Measurements from ENCODE around the gene AOAH. TPM values are rescaled to one million over a fixed set of nuclear protein-coding genes. Genes with fewer than 3 reads are reported as not detected.

The AOAH gene
- total RNA-seq, 1 experiment from 2014 or later, result 0.39 TPM

DNA sequence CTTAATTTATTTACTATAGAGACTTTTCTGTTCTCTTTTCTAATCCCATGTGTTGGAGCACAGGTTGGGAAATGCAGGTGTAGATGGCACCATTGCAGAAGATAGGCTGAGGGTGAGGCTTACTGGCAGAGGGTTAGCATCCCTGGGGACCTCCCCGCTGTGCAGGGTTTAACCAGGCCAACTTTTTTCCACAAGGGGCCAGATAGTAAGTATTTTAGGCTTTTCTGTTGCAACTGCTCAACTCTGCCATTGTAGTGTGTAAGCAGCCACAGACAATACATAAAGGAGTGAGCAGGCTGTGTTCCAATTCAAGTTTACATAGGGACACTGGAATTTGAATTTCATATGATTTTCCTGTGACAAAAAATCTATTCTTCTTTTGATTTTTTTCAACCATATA lies 34.6 kb upstream of the AOAH start:
- H2BK12ac ChIP-seq (ENCODE audit: insufficient read length, low read depth, low read length), result no peak overlapping the region
- Mint-ChIP-seq H3K27ac (no peak overlapping the region), H3K4me1 (peaks cover 34 to 35% of the 10 kb centered on the region in 2 experiments), H3K36me3 (ENCODE audit: insufficient read depth in 1 of 3, low read depth in 3 of 3) (peaks cover under 1 to 2% (median under 1%) of the 10 kb centered on the region in 3 experiments; a peak in 3 of 7 replicates), H3K4me3 (no peak overlapping the region), H3K27me3 (ENCODE audit: low read depth) (no peaks in the 10 kb centered on the region), H3K9me3 (no peaks in the 10 kb centered on the region)
- H3K27ac ChIP-seq (ENCODE audit: insufficient read length, low read depth, low read length), result no peak overlapping the region
- DNase-seq, result no peak
- H3K4me2 ChIP-seq (ENCODE audit: insufficient read depth, insufficient read length, low read length), result no peak overlapping the region
- H3K27me3 ChIP-seq (ENCODE audit: insufficient read depth, low read length), result no peaks in the 10 kb centered on the region
- H4K91ac ChIP-seq (ENCODE audit: insufficient read length, low read depth, low read length), result no peak overlapping the region
- H3K14ac ChIP-seq (ENCODE audit: insufficient read depth, low read length), result no peak overlapping the region
- no peaks in the 10 kb centered on the region for H3K23me2 ChIP-seq (ENCODE audit: insufficient read length, low read depth, low read length, poor library complexity, severe bottlenecking)
- H2AK5ac ChIP-seq (ENCODE audit: insufficient read length, low read length), result no peak overlapping the region
- H2BK5ac ChIP-seq (ENCODE audit: insufficient read length, low read length), result no peak overlapping the region
- TF ChIP-seq, protein P1, sequence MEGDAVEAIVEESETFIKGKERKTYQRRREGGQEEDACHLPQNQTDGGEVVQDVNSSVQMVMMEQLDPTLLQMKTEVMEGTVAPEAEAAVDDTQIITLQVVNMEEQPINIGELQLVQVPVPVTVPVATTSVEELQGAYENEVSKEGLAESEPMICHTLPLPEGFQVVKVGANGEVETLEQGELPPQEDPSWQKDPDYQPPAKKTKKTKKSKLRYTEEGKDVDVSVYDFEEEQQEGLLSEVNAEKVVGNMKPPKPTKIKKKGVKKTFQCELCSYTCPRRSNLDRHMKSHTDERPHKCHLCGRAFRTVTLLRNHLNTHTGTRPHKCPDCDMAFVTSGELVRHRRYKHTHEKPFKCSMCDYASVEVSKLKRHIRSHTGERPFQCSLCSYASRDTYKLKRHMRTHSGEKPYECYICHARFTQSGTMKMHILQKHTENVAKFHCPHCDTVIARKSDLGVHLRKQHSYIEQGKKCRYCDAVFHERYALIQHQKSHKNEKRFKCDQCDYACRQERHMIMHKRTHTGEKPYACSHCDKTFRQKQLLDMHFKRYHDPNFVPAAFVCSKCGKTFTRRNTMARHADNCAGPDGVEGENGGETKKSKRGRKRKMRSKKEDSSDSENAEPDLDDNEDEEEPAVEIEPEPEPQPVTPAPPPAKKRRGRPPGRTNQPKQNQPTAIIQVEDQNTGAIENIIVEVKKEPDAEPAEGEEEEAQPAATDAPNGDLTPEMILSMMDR (conservative IDR thresholded peaks at IDR 0.05), result no peak
- no peaks in the 10 kb centered on the region for H3K79me2 ChIP-seq (ENCODE audit: insufficient read depth, low read length)
- H2AFZ ChIP-seq (ENCODE audit: low read length), result no peak overlapping the region
- H3K9ac ChIP-seq (ENCODE audit: extremely low read depth, insufficient read length, low read length), result no peak overlapping the region
- no peaks in the 10 kb centered on the region for H3K79me1 ChIP-seq (ENCODE audit: insufficient read depth, low read depth, low read length, poor library complexity, severe bottlenecking)
- no peak overlapping the region for H4K8ac ChIP-seq (replicated peaks; ENCODE audit: insufficient read length, low read depth, low read length)
- H3T11ph ChIP-seq (ENCODE audit: low read length), result no peak overlapping the region
- H4K5ac ChIP-seq (ENCODE audit: insufficient read length, low read depth, low read length), result no peak overlapping the region
- no CpG with 5 or more reads among the region's 1 CpG for WGBS (ENCODE audit: extremely low coverage, insufficient read length, low lambda C conversion rate)
- H3K18ac ChIP-seq (ENCODE audit: insufficient read length, low read depth, low read length), result no peak overlapping the region
- H3K9me3 ChIP-seq (ENCODE audit: control insufficient read depth, low read depth, low read length), result no peaks in the 10 kb centered on the region
- no peak overlapping the region for H2BK120ac ChIP-seq (ENCODE audit: low read depth, low read length, poor library complexity, severe bottlenecking)
- no peak overlapping the region for H2BK15ac ChIP-seq (ENCODE audit: low read depth, low read length)
- H3K23ac ChIP-seq (ENCODE audit: insufficient read length, low read depth, low read length), result no peak overlapping the region
- no peak overlapping the region for H2BK20ac ChIP-seq (ENCODE audit: low read depth, low read length, poor library complexity, severe bottlenecking)
- H3K56ac ChIP-seq (ENCODE audit: insufficient read length, low read depth, low read length), result no peak overlapping the region
- H3K4ac ChIP-seq (ENCODE audit: low read depth, low read length), result no peak overlapping the region
- peaks cover 6% of the 10 kb centered on the region; the same call in 1 of the 2 replicates for H3K4me1 ChIP-seq (ENCODE audit: insufficient read depth, low read length)
- no peaks in the 10 kb centered on the region for H4K20me1 ChIP-seq (ENCODE audit: control insufficient read depth, insufficient read depth, insufficient read length)

Data from H9 (cell line).